ENCODE results near the gene PILRA.

DNA sequence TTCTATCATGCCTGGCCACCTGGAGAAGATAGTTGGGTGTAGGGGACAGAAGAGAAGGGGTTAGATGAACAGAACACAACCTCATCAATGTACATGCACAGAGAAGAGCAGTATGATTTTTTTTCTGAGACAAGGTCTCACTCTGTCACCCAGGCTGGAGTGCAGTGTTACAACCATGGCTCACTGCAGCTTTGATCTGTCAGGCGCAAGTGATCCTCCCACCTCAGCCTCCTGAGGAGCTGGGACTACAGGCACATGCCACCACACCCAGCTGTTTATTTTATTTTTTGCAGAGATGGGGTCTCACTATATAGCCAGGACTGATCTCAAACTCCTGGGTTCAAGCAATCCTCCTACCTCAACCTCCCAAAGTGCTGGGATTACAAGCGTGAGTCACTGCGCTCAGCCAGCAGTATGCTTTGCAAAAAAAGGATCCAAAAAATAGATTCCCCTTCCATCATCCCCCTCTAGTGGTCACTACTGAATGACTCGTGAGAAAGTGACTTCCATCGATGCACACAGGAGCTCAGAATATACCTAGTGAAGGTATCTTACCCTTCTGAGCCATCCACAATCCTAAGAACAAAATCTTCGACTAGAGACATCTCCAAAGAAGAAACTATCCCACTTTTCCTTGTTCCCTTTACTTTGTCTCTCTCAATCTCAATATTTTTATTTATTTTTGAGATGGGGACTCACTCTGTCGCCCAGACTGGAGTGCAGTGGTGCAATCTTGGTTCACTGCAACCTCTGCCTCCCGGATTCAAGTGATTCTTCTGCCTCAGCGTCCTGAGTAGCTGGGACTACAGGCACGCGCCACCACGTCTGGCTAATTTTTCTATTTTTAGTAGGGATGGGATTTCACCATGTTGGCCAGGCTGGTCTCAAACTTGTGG, 34.2 kb downstream of the PILRA start:
- TF ChIP-seq, protein P1, sequence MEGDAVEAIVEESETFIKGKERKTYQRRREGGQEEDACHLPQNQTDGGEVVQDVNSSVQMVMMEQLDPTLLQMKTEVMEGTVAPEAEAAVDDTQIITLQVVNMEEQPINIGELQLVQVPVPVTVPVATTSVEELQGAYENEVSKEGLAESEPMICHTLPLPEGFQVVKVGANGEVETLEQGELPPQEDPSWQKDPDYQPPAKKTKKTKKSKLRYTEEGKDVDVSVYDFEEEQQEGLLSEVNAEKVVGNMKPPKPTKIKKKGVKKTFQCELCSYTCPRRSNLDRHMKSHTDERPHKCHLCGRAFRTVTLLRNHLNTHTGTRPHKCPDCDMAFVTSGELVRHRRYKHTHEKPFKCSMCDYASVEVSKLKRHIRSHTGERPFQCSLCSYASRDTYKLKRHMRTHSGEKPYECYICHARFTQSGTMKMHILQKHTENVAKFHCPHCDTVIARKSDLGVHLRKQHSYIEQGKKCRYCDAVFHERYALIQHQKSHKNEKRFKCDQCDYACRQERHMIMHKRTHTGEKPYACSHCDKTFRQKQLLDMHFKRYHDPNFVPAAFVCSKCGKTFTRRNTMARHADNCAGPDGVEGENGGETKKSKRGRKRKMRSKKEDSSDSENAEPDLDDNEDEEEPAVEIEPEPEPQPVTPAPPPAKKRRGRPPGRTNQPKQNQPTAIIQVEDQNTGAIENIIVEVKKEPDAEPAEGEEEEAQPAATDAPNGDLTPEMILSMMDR (IDR thresholded peaks at IDR 0.05) = peak in 2 of 3 donors; percentile 37 to 44
- TF ChIP-seq POLR2A (IDR thresholded peaks at IDR 0.05) (no peak), EP300 (IDR thresholded peaks at IDR 0.05) (no peak)
